ENCODE measurements around the gene FOXRED1. TPM values are rescaled to one million over a fixed set of nuclear protein-coding genes. Genes with fewer than 3 reads are reported as not detected.
A peak's percentile ranks its signal among the peaks of the same experiment; 100 is the strongest.
"Not testable (repeated sequence)": the region's sequence is repeated elsewhere in the genome, so short reads cannot be mapped to it uniquely, and the experiment has no call there.

The FOXRED1 gene
- polyA plus RNA-seq, 1 donor (not counting 4 experiments of a cell fraction or from before 2014, with no cell fraction given): 20.8 TPM

DNA sequence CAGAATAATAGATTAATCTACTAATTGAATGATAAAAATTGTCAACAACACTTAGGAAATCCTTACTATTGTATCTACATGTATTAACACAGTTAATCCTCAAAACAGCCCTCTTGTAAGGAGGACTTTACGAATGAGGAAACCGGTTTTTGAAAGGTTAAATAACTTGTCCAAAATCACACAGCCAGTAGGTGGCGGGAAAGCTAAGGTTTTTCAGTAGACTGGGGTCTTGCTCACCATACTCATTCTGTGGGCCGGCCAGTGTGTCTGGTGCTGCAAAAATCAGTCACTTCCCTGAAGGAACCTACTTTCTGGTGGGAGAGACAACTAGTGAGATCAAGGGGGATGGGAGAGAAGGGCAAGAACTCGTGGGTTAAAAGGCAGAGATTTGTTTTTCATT lies 38.8 kb downstream of the FOXRED1 start:
- H3K4me3 ChIP-seq (ENCODE audit: control insufficient read depth in 2 of 3, extremely low read depth in 1 of 3, insufficient read depth in 2 of 3, low read depth in 1 of 3, low read length in 3 of 3): no peak overlapping the region
- no peaks in the 10 kb centered on the region for H3K9me1 ChIP-seq (ENCODE audit: control insufficient read depth, extremely low read depth, insufficient read depth, low read length)
- no peaks in the 10 kb centered on the region for H3K36me3 ChIP-seq (ENCODE audit: control insufficient read depth in 2 of 2, extremely low read depth in 1 of 2, insufficient read depth in 2 of 2, low read length in 2 of 2)
- dilution Hi-C loops (cut with MboI; ENCODE audit: extremely low pct_ligation_motif_present, low sequenced_read_pairs): no loop called here
- H3K4me1 ChIP-seq (ENCODE audit: control insufficient read depth, extremely low read depth, insufficient read depth, low read length): peaks cover 28% of the 10 kb centered on the region
- no peak for TF ChIP-seq EZH2 (IDR thresholded peaks at IDR 0.05; ENCODE audit: low read length)
- TF ChIP-seq, protein P1, sequence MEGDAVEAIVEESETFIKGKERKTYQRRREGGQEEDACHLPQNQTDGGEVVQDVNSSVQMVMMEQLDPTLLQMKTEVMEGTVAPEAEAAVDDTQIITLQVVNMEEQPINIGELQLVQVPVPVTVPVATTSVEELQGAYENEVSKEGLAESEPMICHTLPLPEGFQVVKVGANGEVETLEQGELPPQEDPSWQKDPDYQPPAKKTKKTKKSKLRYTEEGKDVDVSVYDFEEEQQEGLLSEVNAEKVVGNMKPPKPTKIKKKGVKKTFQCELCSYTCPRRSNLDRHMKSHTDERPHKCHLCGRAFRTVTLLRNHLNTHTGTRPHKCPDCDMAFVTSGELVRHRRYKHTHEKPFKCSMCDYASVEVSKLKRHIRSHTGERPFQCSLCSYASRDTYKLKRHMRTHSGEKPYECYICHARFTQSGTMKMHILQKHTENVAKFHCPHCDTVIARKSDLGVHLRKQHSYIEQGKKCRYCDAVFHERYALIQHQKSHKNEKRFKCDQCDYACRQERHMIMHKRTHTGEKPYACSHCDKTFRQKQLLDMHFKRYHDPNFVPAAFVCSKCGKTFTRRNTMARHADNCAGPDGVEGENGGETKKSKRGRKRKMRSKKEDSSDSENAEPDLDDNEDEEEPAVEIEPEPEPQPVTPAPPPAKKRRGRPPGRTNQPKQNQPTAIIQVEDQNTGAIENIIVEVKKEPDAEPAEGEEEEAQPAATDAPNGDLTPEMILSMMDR (optimal IDR thresholded peaks at IDR 0.05 in 1 of 3, IDR thresholded peaks at IDR 0.05 in 1 of 3, conservative IDR thresholded peaks at IDR 0.05 in 1 of 3; ENCODE audit: extremely low read depth in 1 of 3, insufficient read depth in 2 of 3, low read length in 3 of 3): peak; percentile 39 to 54 (median 45)
- no peak overlapping the region for H3K4me2 ChIP-seq (ENCODE audit: control insufficient read depth, extremely low read depth, insufficient read depth, low read depth, low read length)
- H3K9ac ChIP-seq (ENCODE audit: control insufficient read depth, extremely low read depth, insufficient read depth, low read length): no peak overlapping the region
- no peak for FAIRE-seq
- no peaks in the 10 kb centered on the region for H3K27me3 ChIP-seq (ENCODE audit: control insufficient read depth, extremely low read depth, insufficient read depth, low read length)
- peaks cover 15% of the 10 kb centered on the region for H3K79me2 ChIP-seq (ENCODE audit: control insufficient read depth, insufficient read depth, low read length)
- no peaks in the 10 kb centered on the region for H3K9me3 ChIP-seq (ENCODE audit: control insufficient read depth, low read depth, low read length)
- no peaks in the 10 kb centered on the region for H4K20me1 ChIP-seq (ENCODE audit: control insufficient read depth, extremely low read depth, insufficient read depth, low read length)
- no peak overlapping the region for H2AFZ ChIP-seq (ENCODE audit: control insufficient read depth, low read length)
- H3K27ac ChIP-seq (ENCODE audit: control insufficient read depth, insufficient read depth, low read length): peak overlapping the region; percentile 32
- no peak for DNase-seq (ENCODE audit: low read depth, low spot score)

DNA sequence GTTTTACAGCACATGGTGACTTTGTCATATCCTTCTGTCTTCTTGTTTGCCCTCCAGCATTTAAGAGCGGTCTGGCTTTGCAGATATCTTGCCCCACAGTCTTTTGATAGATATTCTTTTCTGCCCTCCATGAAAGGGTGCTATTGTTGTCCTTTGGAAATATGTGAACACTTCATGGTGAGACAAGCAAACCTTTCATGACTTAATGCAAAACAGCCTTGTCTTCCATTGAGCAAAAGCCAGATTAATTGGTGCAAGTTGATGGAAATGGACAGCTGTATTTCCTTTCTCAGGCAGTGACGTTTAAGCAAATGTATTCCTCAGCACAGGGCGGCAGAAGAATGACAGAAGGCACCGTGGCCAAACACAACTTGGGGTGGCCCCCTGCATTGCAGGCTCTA lies 39.3 kb downstream of the FOXRED1 start:
- Histone ChIP-seq H3K4me3 (ENCODE audit: control insufficient read depth in 2 of 3, extremely low read depth in 1 of 3, insufficient read depth in 2 of 3, low read depth in 1 of 3, low read length in 3 of 3) (no peak overlapping the region), H3K4me2 (ENCODE audit: control insufficient read depth, extremely low read depth, insufficient read depth, low read depth, low read length) (no peak overlapping the region), H3K27ac (ENCODE audit: control insufficient read depth, insufficient read depth, low read length) (no peak overlapping the region)

DNA sequence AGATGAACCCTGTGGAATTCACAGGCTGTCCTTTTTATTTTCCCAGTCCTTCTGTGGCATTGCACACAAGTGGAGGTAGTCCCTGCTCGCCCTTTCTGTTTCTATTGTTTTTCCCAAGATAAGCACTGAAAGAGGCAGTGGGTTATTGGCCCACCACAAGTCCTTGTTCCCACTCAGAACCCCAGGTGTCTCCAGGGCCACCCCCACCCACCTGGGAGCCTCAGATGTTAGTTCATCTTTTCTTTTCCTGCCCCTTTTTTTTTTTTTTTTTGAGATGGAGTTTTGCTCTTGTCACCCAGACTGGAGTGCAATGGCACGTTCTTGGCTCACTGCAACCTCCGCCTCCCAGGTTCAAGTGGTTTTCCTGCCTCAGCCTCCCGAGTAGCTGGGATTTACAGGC lies 39.8 kb downstream of the FOXRED1 start:
- H3K4me1 ChIP-seq (ENCODE audit: control insufficient read depth, extremely low read depth, insufficient read depth, low read length): peaks cover 32% of the 10 kb centered on the region
- H3K9me1 ChIP-seq (ENCODE audit: control insufficient read depth, extremely low read depth, insufficient read depth, low read length); H3K36me3 ChIP-seq (ENCODE audit: control insufficient read depth in 2 of 2, extremely low read depth in 1 of 2, insufficient read depth in 2 of 2, low read length in 2 of 2); H2AFZ ChIP-seq (ENCODE audit: control insufficient read depth, low read length); DNase-seq (ENCODE audit: low read depth, low spot score); H3K4me3 ChIP-seq (ENCODE audit: control insufficient read depth in 2 of 3, extremely low read depth in 1 of 3, insufficient read depth in 2 of 3, low read depth in 1 of 3, low read length in 3 of 3); H3K27me3 ChIP-seq (ENCODE audit: control insufficient read depth, extremely low read depth, insufficient read depth, low read length); H3K79me2 ChIP-seq (ENCODE audit: control insufficient read depth, insufficient read depth, low read length); H4K20me1 ChIP-seq (ENCODE audit: control insufficient read depth, extremely low read depth, insufficient read depth, low read length); H3K4me2 ChIP-seq (ENCODE audit: control insufficient read depth, extremely low read depth, insufficient read depth, low read depth, low read length); dilution Hi-C loops (cut with MboI; ENCODE audit: extremely low pct_ligation_motif_present, low sequenced_read_pairs); H3K9me3 ChIP-seq (ENCODE audit: control insufficient read depth, low read depth, low read length); H3K9ac ChIP-seq (ENCODE audit: control insufficient read depth, extremely low read depth, insufficient read depth, low read length); FAIRE-seq: not testable (repeated sequence)
- H3K27ac ChIP-seq (ENCODE audit: control insufficient read depth, insufficient read depth, low read length): peak overlapping the region; percentile 42

More for the DNA sequence above, 39.3 kb downstream of the FOXRED1 start:
- Histone ChIP-seq H3K27me3 (ENCODE audit: control insufficient read depth, extremely low read depth, insufficient read depth, low read length) (no peaks in the 10 kb centered on the region), H3K9ac (ENCODE audit: control insufficient read depth, extremely low read depth, insufficient read depth, low read length) (no peak overlapping the region), H2AFZ (ENCODE audit: control insufficient read depth, low read length) (no peak overlapping the region), H3K4me1 (ENCODE audit: control insufficient read depth, extremely low read depth, insufficient read depth, low read length) (peaks cover 29% of the 10 kb centered on the region), H3K9me3 (ENCODE audit: control insufficient read depth, low read depth, low read length) (no peaks in the 10 kb centered on the region), H4K20me1 (ENCODE audit: control insufficient read depth, extremely low read depth, insufficient read depth, low read length) (no peaks in the 10 kb centered on the region), H3K9me1 (ENCODE audit: control insufficient read depth, extremely low read depth, insufficient read depth, low read length) (no peaks in the 10 kb centered on the region), H3K79me2 (ENCODE audit: control insufficient read depth, insufficient read depth, low read length) (peaks cover 10% of the 10 kb centered on the region), H3K36me3 (ENCODE audit: control insufficient read depth in 2 of 2, extremely low read depth in 1 of 2, insufficient read depth in 2 of 2, low read length in 2 of 2) (no peaks in the 10 kb centered on the region)
- dilution Hi-C loops (cut with MboI; ENCODE audit: extremely low pct_ligation_motif_present, low sequenced_read_pairs): no loop called here
- DNase-seq (ENCODE audit: low read depth, low spot score) (no peak), FAIRE-seq (peak; percentile 65)
- TF ChIP-seq, protein P1 (optimal IDR thresholded peaks at IDR 0.05 in 1 of 3, IDR thresholded peaks at IDR 0.05 in 1 of 3, conservative IDR thresholded peaks at IDR 0.05 in 1 of 3; ENCODE audit: extremely low read depth in 1 of 3, insufficient read depth in 2 of 3, low read length in 3 of 3): no peak
- TF ChIP-seq EZH2 (IDR thresholded peaks at IDR 0.05; ENCODE audit: low read length): no peak

Measured in keratinocyte (primary cell).